ENCODE results near the gene PPP1R7.

DNA sequence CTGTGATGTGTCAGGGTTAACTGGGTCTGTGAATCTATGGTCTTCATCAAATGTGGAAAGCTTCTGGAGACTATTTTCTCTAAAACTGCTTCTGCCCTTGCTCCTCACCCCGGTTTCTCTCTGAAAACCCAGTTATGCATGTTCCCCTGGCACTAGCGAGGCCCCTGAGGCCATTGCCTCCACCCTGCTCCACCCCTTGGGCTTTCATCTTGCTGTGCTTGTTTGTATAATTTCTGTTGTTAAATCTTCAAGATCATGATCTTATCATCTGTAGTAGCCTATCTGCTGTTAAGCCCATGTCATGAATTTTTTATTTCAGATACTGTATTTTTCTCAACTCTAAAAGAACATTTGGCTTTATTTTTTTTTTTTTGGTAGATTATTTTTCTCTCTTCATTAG is 23.3 kb downstream of the PPP1R7 start:
- TF ChIP-seq, protein P1, sequence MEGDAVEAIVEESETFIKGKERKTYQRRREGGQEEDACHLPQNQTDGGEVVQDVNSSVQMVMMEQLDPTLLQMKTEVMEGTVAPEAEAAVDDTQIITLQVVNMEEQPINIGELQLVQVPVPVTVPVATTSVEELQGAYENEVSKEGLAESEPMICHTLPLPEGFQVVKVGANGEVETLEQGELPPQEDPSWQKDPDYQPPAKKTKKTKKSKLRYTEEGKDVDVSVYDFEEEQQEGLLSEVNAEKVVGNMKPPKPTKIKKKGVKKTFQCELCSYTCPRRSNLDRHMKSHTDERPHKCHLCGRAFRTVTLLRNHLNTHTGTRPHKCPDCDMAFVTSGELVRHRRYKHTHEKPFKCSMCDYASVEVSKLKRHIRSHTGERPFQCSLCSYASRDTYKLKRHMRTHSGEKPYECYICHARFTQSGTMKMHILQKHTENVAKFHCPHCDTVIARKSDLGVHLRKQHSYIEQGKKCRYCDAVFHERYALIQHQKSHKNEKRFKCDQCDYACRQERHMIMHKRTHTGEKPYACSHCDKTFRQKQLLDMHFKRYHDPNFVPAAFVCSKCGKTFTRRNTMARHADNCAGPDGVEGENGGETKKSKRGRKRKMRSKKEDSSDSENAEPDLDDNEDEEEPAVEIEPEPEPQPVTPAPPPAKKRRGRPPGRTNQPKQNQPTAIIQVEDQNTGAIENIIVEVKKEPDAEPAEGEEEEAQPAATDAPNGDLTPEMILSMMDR (IDR thresholded peaks at IDR 0.05): no peak
- no peak for TF ChIP-seq POLR2A (IDR thresholded peaks at IDR 0.05)
